Activated naive CD8-positive, alpha-beta T cell treated with anti-CD3 and anti-CD28 coated beads, Interleukin-2, amount 50 U/mL, for 16 hours (primary cell): Measurements from ENCODE around the gene VPREB1.
"Not testable (repeated sequence)": the region's sequence is repeated elsewhere in the genome, so short reads cannot be mapped to it uniquely, and the experiment has no call there.

Experiments used
- DNase-seq: peaks from one replicate; pipeline ENCODE4 v3.0.0-alpha.2; 2020; ENCODE audit warnings: low read depth, low spot score

Gene VPREB1

DNA sequence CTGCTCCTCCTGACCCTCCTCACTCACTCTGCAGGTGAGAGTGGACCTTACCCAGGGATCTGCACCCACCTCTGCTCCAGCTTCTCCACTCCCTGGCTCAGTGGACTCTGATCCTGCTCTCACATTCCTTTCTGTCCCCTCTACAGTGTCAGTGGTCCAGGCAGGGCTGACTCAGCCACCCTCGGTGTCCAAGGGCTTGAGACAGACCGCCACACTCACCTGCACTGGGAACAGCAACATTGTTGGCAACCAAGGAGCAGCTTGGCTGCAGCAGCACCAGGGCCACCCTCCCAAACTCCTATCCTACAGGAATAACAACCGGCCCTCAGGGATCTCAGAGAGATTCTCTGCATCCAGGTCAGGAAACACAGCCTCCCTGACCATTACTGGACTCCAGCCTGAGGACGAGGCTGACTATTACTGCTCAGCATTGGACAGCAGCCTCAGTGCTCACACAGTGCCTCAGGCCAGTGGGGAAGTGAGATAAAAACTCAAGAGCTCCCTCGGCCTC lies 29.7 kb upstream of the VPREB1 start:
- DNase-seq, result no peak

DNA sequence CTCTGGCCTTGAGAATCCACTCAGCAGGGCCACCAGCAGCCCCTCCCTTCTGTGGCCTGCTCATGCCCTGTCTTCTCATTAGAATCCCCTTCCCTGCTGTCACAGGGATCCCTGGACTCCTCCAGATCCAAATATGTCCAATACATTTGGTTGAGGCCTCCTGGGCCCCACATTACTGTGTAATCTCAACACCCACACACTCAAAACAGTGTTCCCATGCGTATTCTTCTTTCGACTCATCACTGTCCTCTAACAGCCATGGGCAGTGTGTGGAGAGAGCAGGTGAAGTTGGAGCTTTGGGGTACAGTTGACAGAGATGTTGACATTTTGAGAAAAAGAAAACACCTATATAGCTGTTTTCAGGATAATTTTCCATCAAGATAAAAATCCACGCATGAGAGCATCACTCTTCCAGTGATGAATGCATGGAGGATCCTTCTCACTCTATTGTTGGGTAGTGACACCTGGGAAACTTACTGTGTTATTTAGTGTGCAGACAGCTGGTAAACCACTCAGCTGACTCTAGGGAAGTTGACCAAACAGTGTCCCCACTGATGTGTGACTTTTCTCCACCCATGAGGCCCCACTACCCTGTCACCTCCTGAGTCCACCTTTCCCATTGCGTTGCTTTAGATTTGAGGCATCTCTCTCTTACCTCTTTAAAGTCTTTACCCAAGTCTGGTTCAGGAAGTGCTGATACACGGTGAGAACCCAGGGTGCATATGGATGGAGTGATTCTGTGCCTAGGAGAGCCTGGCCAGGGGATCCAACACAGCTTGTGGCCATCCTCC lies 28.7 kb upstream of the VPREB1 start:
- no peak for DNase-seq

DNA sequence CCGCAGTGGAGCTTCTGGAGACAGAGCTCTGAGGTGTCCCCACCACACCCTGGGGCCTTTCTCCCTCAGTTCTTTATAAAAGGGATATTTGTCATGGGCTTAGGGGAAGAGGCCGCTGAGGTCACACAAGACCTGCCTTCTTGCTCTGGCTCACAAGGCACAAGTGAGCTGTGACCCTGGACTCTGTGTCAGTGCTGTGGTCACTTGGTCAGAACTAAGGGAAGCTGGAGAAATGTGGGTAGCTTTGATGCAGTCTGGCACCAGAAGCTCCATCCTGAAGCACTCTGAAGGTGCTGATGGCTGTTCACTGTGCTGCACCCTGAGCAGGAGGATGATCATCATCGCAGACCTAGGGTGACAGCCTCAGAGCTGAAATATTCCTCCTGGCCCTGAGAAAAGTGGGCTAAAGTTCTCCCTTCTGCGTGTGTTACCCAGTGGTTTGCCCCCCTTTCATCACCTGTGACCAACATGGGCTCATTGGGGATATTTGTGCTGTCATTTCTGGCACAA lies 28.1 kb upstream of the VPREB1 start:
- no peak for DNase-seq

DNA sequence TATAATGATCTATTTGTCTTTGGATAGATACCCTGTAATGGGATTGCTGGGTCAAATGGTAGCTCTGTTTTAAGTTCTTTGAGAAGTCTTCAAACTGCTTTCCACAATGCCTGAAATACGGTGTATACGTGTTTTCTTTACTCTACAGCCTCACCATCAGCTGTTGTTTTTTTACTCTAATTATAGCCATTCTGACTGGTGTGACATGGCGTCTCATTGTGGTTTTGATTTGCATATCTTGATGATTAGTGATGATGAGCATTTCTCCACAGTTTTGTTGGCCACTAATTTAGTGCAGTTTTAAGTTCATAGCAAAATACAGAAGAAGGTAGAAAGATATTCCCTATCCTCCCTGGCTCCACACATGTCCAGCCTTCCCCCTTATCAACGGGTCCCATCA lies 26.3 kb upstream of the VPREB1 start:
- DNase-seq, result no peak

DNA sequence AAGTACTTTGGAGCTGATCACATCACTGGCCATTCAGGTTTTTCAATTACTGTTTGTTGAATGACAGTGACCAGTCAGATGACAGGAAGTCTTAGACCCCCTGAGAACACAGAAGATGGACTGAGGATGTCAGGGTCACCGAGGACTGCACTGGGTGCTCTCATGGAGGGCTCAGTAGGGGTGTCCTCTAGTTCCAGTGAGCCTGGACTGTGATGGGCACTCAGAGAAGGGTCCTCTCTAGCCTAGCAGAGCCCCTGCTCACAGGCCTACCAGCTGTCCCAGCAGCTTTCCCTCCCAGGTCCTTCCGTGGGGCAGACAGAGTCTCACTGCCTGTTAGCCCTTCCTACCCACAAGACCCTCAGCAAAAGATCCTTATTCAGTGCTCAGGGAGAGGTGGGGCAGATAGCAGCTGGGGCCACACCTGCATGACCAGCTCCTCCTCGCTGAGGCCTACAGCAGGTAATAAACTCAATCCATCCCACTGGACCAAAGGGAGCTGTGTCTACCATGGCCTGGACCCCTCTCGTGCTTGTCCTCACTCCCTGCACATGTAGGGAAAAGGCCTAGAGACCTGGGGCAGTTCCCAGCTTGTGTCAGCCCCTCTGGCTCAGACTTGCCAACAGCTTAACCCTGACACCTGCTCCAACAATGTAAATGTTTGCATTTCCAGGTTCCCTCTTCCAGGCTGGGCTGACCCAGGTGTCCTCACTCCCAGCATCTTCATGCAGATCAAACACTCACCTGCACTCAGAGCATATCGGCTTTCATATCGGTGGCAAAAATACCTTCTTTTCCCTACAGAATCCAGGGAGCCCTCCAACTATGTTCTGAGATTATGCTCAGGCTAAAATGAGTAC lies 25.2 kb upstream of the VPREB1 start:
- DNase-seq, result no peak

DNA sequence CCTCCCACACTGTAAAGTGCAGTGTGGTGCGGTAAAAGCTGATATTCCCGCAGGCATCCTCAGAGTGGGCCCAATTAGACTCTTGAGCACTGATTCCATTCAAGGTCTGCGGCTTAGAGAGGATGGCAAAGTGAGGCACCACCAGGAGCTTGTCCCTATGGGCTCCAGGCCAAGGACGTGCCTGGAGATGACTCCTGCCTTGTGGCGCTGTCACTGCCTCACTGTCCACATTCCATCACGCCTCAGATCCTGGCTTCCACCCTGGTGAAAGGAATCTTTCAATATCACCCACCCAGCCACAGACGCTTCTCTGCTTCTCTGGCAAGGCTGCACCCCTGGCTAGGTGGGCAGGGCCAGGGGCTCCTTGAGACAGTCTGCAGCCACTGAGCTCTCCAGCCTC lies 23.5 kb upstream of the VPREB1 start:
- not testable (repeated sequence) for DNase-seq

DNA sequence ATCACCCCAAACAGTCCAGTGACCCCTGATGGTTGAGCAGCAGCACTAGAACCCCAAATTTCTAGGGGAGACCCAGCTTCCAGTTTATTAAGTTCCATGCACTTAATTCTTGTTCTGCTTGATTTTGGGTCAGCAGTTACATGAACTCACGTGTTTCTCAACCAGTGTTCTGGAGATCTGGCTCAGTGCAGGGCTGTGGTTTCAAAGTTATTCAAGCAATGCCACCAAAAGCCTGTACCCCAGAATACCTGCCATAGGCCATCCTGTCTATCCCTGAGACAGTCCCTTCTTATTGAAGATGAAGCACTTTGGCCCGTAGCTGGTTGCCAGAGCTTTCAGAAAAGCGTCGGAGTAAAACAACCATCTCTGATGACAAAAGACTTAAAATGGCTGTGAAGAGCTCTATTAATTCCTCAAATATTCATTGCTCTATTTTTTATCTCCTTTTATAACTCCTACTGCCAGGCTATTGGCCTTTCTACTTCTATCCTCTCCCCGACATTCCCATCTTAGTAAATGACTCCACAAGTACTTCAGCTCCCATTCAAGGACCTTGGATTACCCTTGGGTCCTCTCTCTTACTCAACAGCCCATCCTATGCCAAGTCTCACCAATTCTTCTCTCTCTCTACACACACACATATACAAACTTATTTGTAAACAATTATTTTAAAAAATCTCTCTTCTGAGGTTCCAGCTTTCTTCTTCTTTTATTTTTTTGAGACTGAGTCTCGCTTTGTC lies 18.0 kb upstream of the VPREB1 start:
- DNase-seq, result no peak

DNA sequence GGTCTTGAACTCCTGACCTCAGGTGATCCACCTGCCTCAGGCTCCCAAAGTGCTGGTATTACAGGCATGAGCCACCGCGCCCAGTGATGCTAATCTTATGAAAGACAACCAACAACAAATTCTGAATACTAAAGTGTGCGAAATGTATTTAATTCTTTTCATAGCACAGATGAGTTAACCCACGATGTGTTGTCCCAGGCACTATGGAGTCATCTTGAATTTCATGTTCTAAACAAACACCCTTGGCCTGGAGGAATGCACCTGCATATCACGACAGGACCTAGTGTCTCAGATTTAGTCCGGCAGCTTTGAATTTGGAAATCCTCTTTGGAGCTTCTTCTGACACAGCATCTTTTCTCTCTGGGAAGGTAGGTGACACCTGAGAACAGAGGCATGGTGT lies 16.2 kb upstream of the VPREB1 start:
- no peak for DNase-seq

DNA sequence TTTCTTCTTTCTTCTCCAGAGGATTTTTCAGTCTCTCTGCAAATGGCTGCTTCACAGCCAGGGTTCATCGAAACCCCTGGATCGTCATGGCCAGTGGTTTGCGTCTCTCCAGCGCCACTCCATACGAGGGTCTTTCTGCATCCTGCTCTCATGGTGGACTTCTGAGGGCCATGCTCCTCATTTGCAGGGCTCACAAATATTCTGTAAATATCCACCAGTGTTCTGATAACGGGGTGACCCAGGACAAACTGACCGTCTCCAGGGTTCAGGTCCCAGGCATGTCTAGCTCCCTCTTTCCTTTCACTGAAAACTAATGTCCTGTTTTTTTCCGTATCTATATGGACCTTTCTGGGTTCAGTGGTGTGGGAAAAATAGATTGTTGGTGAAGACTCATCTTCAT lies 15.7 kb upstream of the VPREB1 start:
- DNase-seq, result no peak

DNA sequence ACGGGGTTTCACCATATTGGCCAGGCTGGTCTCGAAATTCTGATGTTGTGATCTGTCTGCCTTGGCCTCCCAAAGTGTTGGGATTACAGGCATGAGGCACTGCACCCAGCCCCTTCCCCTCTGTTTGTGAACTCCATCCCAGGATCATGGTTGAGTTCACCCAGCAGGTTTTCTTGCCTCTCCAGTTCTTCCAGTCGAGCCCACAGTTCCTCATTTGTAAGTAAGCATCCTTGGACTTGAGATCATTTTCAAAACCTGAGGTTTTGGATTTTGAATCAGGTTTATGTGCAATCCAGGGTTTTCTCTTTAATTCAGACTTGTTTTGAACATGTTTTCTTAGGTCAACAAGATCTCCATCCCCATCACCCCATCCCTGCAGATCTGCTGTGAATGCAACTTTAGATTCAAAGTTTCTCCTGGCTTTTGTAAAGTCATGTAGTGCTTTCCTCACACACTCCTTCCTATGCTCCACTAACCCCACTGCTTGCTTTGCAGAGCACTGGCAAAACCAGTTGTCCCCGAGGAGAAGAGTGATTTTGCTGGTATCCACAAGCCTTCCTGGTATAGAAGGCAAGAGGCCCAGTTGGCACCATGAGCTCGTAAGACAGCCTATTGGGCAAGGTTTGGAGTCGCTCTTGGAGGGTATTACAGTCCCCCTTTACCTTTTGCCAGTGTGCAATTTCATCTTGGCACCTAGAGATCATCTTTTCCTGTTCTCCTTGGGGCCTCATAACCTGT lies 14.7 kb upstream of the VPREB1 start:
- no peak for DNase-seq

DNA sequence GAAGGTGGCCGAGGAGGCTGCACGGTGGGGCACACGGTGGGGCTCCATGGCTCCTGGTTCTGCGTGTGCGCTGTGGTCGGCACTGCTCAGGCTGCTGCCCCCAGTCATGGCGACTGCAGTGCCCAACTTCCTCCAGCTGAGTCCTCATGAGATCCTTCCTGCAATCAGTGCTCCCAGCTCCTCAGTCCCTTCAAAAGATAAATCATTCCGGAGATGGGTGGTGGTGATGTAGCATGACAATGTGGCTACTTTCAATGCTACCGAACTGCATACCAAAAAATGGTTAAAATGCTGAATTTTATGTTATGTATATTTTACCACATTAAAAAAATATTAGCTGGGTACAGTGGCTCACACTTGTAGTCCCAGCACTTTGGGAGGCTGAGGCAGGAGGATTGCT lies 14.1 kb upstream of the VPREB1 start:
- no peak for DNase-seq

DNA sequence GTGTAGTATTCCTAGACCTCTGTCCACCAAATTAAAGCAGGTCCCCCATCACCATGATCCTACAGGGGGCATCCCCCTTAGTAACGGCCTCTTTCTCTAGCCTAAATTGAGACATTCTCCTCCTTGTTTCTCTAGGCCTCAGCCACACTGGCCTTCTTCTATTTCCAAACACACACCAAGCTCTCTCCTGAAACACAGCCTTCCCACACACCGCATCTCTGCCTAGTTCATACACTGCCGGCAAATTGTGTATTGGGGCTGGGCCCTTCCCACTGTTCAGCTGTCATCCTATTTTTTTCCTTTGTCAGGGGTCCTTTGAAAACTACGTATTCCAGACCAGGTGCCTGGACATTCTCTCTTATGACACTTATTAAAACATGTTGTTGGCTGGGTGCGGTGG lies 11.5 kb upstream of the VPREB1 start:
- DNase-seq, result no peak

DNA sequence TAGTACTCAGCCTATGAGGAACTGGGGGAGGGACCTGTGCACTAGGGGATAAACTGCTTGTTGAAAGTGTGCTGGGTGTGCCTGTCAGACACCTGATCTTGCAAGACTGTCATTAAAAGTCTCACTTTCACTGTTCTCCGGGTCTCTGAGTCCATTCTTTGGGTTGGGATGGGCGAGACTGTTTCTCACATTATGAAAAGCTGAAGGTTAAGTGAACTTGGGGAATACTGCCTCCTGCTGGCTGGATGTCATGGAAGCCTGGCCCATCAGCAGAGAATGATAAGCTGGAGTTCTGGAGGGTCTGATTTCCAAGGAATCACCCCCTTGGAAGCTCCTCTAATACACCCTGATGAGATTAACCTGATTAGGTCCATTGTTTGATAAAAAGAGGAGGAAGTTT lies 9.0 kb upstream of the VPREB1 start:
- DNase-seq, result no peak

DNA sequence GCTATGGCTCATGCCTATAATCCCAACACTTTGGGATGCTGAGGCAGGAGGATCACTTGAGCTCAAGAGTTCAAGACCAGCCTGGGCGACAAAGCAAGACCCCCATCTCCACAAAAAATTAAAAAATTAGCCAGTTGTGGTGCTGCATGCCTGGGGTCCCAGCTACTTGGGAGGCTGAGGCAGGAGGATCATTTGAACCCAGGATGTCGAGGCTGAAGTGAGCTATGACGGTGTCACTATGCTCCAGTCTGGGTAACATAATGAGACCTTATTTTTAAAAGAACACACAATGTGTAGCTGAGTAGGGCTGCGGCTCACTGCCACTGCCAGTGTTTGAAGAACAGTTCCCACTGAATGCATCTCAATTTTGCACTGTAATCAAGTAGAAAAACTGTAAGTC lies 7.1 kb upstream of the VPREB1 start:
- no peak for DNase-seq

DNA sequence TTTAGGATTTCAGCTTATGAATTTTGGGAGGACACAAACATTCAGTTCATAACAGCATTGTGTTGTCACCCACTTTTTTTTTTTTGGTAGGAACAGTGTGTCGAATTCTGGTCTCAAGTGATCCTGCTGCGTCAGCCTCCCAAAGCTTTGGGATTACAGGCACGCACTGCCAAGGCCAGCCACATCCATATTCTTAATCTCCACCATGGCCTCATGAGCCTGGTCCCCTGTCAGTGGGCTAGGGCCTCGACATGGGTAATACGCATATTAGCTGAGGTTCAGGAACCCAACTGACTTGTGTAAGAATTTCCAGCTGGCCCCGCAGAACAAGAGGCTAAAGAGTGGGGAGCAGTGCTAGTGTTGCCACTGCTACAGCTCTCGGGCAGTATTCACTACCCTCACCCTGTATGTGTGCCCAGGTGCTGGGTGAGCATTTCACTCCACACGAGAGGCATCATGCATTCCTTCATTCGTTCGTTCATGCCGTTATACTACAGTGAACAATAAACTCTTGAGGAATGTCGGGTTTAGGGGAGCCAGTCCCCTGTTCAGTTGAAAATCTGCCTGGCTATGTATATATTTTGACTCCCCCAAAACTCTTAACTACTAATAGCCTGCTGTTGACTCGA lies 5.2 kb upstream of the VPREB1 start:
- no peak for DNase-seq

DNA sequence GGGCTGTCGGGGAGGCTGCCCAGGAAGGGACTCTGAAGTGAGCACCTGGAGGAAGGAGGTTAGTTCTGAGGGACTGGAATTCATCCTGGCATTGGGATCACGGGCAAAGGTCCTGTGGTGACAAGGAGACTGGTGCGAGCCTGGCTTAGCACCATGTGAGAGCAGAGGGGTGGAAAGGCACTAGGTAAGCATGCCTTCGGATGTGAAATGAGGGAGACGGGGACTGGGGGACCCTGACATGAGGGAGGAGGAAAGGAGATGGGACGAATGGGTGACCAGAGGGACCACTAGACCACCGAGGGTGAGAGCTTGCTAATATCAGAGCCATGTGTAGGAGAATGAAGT lies 3.1 kb upstream of the VPREB1 start:
- DNase-seq, result no peak

DNA sequence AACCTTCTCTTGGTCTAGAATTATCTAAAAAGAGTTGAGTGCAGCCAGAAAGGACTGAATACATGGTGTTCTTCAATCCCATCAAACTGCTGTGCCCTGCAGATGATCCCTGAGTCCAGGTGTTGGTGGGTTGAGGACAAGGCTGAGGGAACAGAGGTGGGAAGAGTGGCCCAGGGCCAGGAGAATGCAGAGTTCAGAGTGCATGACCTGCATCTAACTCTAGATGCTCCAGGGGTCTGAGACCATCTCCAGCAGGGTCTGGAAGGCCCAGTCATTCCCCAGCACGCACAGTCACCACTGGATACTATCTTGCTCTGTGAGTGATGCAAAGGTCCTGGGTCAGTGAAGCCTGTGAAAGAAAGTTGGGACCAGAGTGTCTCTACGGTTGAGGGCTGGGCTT lies 2.1 kb upstream of the VPREB1 start:
- no peak for DNase-seq

DNA sequence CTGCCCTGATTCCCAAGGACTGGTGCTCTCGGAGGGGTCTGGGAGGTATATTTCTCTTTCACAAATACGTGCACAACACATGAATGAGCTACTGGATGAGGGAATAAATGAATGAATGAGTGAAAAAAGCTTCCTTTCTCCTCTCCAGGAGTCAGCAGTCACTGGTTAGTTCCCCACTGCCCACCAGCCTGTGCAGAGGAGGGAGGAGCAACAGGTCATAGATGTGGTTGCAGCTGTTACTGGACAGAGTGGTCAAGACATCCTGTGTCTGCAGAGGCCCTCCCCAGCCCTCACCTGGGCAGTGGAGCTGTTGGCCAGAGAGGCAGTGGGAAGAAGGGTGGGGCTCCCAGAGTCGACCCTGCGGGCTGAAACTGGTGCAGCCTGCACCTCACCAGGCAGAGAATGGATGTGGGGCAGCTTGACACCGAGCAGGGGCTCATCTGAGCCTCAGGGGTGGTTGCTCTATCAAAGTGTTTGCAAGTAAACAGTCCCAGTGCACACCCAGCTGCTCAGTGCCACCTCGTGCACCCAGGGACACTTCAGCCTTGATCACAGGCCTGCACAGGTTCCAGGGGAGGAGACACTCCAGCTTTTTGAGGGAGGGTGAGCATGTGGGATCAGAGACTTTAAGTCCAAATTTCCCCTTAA lies 1.4 kb upstream of the VPREB1 start:
- DNase-seq, result no peak

DNA sequence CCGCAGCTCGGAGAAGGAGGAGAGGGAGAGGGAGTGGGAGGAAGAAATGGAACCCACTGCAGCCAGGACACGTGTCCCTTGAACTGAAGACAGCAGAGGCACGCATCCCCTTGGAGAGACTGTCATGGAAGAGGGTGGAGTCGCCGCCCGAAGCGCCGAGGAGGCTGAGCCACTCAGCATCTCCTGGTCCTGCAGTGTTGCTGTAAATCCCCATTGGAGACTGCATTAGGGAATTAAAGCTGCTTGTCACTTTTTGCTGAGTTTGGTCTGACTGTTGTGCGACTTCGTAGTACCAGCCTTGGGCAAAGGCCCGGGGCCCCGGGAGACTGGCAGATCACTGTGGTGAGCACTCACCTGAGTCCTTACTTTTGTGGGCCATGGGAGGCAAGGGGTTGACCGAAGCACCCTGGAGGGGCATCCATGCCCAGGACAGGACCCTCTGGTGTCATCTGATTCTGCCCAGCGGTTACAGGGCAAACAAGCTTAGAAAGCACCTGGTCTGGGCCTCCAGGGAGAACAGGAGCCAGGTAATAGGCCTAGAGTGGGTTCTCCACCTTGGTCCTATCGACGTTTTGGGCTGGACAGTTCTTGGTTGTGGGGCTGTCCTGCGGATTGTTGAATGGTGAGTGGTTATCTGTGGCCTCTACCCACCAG lies 797 bp downstream of the VPREB1 start:
- no peak for DNase-seq
